OCI-LY7 (cell line): Measurements from ENCODE around the gene NME3. TPM values are rescaled to one million over a fixed set of nuclear protein-coding genes. Genes with fewer than 3 reads are reported as not detected.

Experiments
- BruUV-seq: library from RNA; stranded (reverse); fragments of 400-500 nt; replicated peaks from 2 replicates; lab custom pipeline; 2021; lab: Mats Ljungman, UMichigan
- CTCF ChIA-PET: fragments of 300-600 bp; sonication (Branson Sonifier 250); formaldehyde crosslinking; loops from one replicate; lab custom pipeline; 2022; ENCODE audit warnings: antibody characterized with exemption; ENCODE audit not compliant: unreplicated experiment; lab: Charles Lee
- POLR2A ChIA-PET: fragments of 300-600 bp; sonication (Branson Sonifier 250); formaldehyde crosslinking; loops from one replicate; lab custom pipeline; 2022; ENCODE audit warnings: antibody characterized with exemption; lab: Charles Lee
- DNase-seq: peaks from one replicate; pipeline ENCODE4 v3.0.0-alpha.2; 2015; ENCODE audit warnings: low spot score
- H2AFZ ChIP-seq: fragments of 200-600 bp; sonication (generic), shearing (Covaris generic); 2 replicates; pipeline ENCODE4 v1.6.1; 2014; ENCODE audit warnings: mild to moderate bottlenecking, antibody characterized with exemption, low read length, moderate library complexity
- H3K27ac ChIP-seq: fragments of 200-600 bp; sonication (generic); 2 replicates; pipeline ENCODE4 v1.5.1; 2014; ENCODE audit warnings: mixed run types, low read depth, mild to moderate bottlenecking, moderate library complexity, low read length, inconsistent platforms; ENCODE audit not compliant: poor library complexity, severe bottlenecking
- H3K36me3 ChIP-seq: fragments of 200-600 bp; sonication (generic); 2 replicates; pipeline ENCODE4 v1.6.1; 2014; ENCODE audit warnings: mild to moderate bottlenecking, antibody characterized with exemption, low read length, moderate library complexity, mixed read lengths; ENCODE audit not compliant: insufficient read depth
- H3K4me1 ChIP-seq: fragments of 200-600 bp; sonication (generic); 2 replicates; pipeline ENCODE4 v1.5.1; 2014; ENCODE audit warnings: mild to moderate bottlenecking, low read length; ENCODE audit not compliant: insufficient read depth, poor library complexity, severe bottlenecking
- H3K4me2 ChIP-seq: fragments of 200-600 bp; sonication (generic); 2 replicates; pipeline ENCODE4 v1.6.1; 2014; ENCODE audit warnings: mild to moderate bottlenecking, low read length
- H3K4me3 ChIP-seq: fragments of 200-600 bp; sonication (generic); 2 replicates; pipeline ENCODE4 v1.5.1; 2014; ENCODE audit warnings: mild to moderate bottlenecking, low read depth, low read length; ENCODE audit not compliant: poor library complexity, severe bottlenecking
- H3K79me2 ChIP-seq: fragments of 200-600 bp; sonication (generic); 2 replicates; pipeline ENCODE4 v1.6.1; 2016; ENCODE audit warnings: low read depth, mild to moderate bottlenecking, low read length, moderate library complexity, mixed read lengths; ENCODE audit not compliant: insufficient read depth
- H3K9me2 ChIP-seq: fragments of 200-600 bp; sonication (generic); 2 replicates; pipeline ENCODE4 v1.6.1; 2016; ENCODE audit warnings: mild to moderate bottlenecking, low read length, mixed read lengths; ENCODE audit not compliant: insufficient read depth
- H3K9me3 ChIP-seq: fragments of 200-600 bp; sonication (generic); 2 replicates; pipeline ENCODE4 v1.6.1; 2014; ENCODE audit warnings: mild to moderate bottlenecking, mixed run types, low read length, mixed read lengths
- H4K20me1 ChIP-seq: fragments of 200-600 bp; sonication (generic); 2 replicates; pipeline ENCODE4 v1.6.1; 2014; ENCODE audit warnings: mild to moderate bottlenecking, antibody characterized with exemption, low read length, moderate library complexity, mixed read lengths; ENCODE audit not compliant: insufficient read depth
- EZH2phosphoT487 ChIP-seq: fragments of 200-600 bp; sonication (generic); IDR thresholded peaks from 2 replicates; pipeline ENCODE4 v1.6.1; 2018; ENCODE audit warnings: low read depth, borderline replicate concordance, mild to moderate bottlenecking, mixed run types, antibody characterized with exemption, low read length, moderate library complexity, mixed read lengths
- intact Hi-C: fragments of 100-400 bp; cut with micrococcal nuclease; formaldehyde crosslinking; loops from one replicate; pipeline ENCODE4 v1.10.0; 2022; ENCODE audit not compliant: unreplicated experiment
- total RNA-seq, 2 experiments: library from RNA; depleted of rRNA in 1 of 2; stranded (reverse); fragments of >200 nt in 1 of 2; shearing (Covaris generic) in 1 of 2; gene quantifications; 2 replicates each; pipeline ENCODE4 v1.2.3, GENCODE V29; 2014 to 2022
- TF ChIP-seq, protein P1 (sequence below): fragments of 200-600 bp; sonication (generic); conservative IDR thresholded peaks from 2 replicates; pipeline ENCODE4 v1.5.1; 2014; ENCODE audit warnings: mild to moderate bottlenecking, antibody characterized with exemption, low read length, moderate library complexity, mixed read lengths

The NME3 gene
- total RNA-seq, 2 experiments from 2014 or later: 34.8 to 54.5 TPM

- Histone ChIP-seq H4K20me1 (no peaks in the 10 kb centered on the region), H3K36me3 (peaks cover 64% of the 10 kb centered on the region), H3K9me2 (no peaks in the 10 kb centered on the region), H3K4me3 (no peak overlapping the region), H2AFZ (no peak overlapping the region), H3K9me3 (no peaks in the 10 kb centered on the region), H3K27ac (no peak overlapping the region), H3K4me1 (peaks cover 19% of the 10 kb centered on the region), H3K4me2 (no peak overlapping the region), H3K79me2 (peaks cover 22% of the 10 kb centered on the region; the same call in 1 of the 2 replicates)
- DNase-seq: no peak
- POLR2A ChIA-PET: no interaction called here
- no TSS peak for BruUV-seq
- CTCF ChIA-PET: no interaction called here
- intact Hi-C loops: no loop called here
- TF ChIP-seq EZH2phosphoT487: no peak
- TF ChIP-seq, protein P1, sequence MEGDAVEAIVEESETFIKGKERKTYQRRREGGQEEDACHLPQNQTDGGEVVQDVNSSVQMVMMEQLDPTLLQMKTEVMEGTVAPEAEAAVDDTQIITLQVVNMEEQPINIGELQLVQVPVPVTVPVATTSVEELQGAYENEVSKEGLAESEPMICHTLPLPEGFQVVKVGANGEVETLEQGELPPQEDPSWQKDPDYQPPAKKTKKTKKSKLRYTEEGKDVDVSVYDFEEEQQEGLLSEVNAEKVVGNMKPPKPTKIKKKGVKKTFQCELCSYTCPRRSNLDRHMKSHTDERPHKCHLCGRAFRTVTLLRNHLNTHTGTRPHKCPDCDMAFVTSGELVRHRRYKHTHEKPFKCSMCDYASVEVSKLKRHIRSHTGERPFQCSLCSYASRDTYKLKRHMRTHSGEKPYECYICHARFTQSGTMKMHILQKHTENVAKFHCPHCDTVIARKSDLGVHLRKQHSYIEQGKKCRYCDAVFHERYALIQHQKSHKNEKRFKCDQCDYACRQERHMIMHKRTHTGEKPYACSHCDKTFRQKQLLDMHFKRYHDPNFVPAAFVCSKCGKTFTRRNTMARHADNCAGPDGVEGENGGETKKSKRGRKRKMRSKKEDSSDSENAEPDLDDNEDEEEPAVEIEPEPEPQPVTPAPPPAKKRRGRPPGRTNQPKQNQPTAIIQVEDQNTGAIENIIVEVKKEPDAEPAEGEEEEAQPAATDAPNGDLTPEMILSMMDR: no peak
Measured at GRCh38 chr16:1776991-1777374, 5.6 kb upstream of the NME3 start.

GRCh38 chr16:1776672-1776955 lies 5.3 kb upstream of the NME3 start:
- Histone ChIP-seq H3K4me1 (peaks cover 18% of the 10 kb centered on the region), H3K27ac (no peak overlapping the region), H3K9me2 (no peaks in the 10 kb centered on the region), H3K4me3 (no peak overlapping the region), H2AFZ (no peak overlapping the region), H3K4me2 (no peak overlapping the region), H4K20me1 (no peaks in the 10 kb centered on the region), H3K79me2 (peaks cover 26% of the 10 kb centered on the region; the same call in 1 of the 2 replicates), H3K36me3 (peaks cover 67% of the 10 kb centered on the region), H3K9me3 (no peaks in the 10 kb centered on the region)
- ChIA-PET POLR2A (no interaction called here), CTCF (no interaction called here)
- no TSS peak for BruUV-seq
- TF ChIP-seq, protein P1: no peak
- TF ChIP-seq EZH2phosphoT487: no peak
- intact Hi-C loops: no loop called here
- no peak for DNase-seq

DNA sequence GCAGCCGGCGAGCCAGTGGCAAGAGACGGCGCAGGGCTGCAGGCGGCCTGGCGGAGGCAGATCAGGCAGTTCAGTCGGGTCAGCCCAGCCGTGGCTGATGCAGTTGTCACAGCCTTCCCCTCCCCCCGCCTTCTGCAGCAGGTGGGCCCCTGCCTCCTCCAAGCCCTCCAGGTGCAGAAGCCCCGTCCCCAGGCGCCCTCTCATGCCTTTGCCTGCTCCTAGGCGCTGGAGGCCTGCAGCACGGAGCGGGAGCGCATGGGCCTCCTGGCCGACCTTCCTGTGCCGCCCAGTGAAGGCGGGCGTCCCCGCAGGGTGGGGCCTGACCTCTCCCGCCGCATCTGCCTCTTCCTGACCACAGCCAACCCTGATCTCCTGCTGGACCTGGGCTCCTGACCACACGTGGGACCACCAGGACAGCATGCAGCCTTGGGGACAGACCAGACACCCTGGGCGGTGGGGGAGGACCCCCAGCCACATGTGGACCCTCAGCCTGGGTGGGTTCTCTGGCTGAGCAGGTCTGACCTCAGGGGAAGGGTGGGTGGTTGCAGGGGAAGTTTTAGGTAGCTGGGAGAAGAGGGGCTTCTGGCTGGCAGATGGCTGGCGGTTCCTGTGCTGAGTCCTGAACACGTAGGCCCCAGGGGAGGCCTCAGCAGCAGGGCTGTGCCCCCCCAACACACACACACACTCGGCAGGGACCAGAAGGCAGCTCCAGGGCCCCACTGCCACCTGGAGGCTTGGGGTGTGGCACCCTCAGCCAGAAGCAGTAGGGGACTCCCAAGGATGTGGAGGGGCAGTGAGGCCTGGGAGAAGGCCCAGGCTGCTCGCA lies 4.7 kb upstream of the NME3 start:
- Histone ChIP-seq H3K9me2 (no peaks in the 10 kb centered on the region), H3K4me3 (no peak overlapping the region), H4K20me1 (no peaks in the 10 kb centered on the region), H3K79me2 (peaks cover 26% of the 10 kb centered on the region; the same call in 1 of the 2 replicates), H3K4me1 (peaks cover 13% of the 10 kb centered on the region), H3K9me3 (no peaks in the 10 kb centered on the region), H3K36me3 (peaks cover 67% of the 10 kb centered on the region), H3K4me2 (no peak overlapping the region), H3K27ac (no peak overlapping the region), H2AFZ (no peak overlapping the region)
- DNase-seq: no peak
- no peak for TF ChIP-seq EZH2phosphoT487
- TF ChIP-seq, protein P1: no peak
- no TSS peak for BruUV-seq
- CTCF ChIA-PET: no interaction called here
- POLR2A ChIA-PET: no interaction called here
- intact Hi-C loops: no loop called here
